ENCODE results near the gene ANAPC1.

ANAPC1 gene

DNA sequence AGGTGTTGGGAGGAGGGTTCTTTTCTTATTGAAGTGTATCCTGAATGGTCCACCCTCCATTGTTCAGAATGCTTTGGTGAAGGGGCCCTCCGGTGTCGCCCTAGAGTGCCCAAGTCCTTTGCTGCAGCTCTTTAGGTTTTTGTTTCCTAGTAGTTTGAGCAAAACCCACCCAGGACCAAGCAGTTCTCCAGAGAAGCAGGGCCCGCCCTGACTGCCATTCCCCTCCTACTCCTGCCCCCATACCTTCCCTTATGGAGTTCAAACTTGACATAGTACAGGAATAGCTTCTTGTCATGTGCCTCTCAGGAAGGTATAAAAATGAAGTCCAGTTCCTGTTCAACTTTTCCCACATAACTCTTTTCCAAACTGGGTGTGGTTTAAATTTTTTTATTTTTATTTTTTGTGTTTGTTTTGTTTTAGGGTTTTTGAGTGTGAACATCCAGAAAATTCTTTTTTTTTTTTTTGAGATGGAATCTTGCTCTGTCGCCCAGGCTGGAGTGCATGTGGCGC lies 20.0 kb upstream of the ANAPC1 start:
- Histone ChIP-seq H3K23ac (ENCODE audit: low read length in 2 of 2) (no peak overlapping the region), H2AK5ac (ENCODE audit: low read length, severe bottlenecking) (no peak overlapping the region), H3K4ac (ENCODE audit: low read depth in 1 of 2, low read length in 2 of 2) (no peak overlapping the region), H2BK120ac (ENCODE audit: low read depth, low read length) (no peak overlapping the region), H3K4me1 (ENCODE audit: control insufficient read depth, insufficient read depth, low read depth, low read length) (peaks cover 16% of the 10 kb centered on the region), H2BK15ac (ENCODE audit: low read depth, poor library complexity, severe bottlenecking) (no peak overlapping the region), H2BK12ac (ENCODE audit: low read length in 2 of 2) (no peak overlapping the region), H3K27me3 (ENCODE audit: control insufficient read depth in 1 of 2, insufficient read depth in 1 of 2, low read length in 2 of 2) (peaks cover 0 to 28% of the 10 kb centered on the region in 2 experiments), H3K9ac (ENCODE audit: low read length) (no peak overlapping the region), H3K18ac (ENCODE audit: low read depth in 1 of 2, low read length in 2 of 2) (no peak overlapping the region), H3K14ac (ENCODE audit: low read length in 2 of 2) (no peak overlapping the region), H3K4me2 (ENCODE audit: low read length, poor library complexity, severe bottlenecking) (no peak overlapping the region), H4K91ac (ENCODE audit: low read length) (no peak overlapping the region), H2AFZ (ENCODE audit: low read depth, low read length) (no peak overlapping the region), H3K9me3 (ENCODE audit: control insufficient read depth, low read length) (no peaks in the 10 kb centered on the region), H3K27ac (ENCODE audit: low read length, poor library complexity, severe bottlenecking) (no peak overlapping the region), H3K4me3 (ENCODE audit: insufficient read depth in 1 of 2, low read depth in 1 of 2, low read length in 2 of 2) (no peak overlapping the region), H3K36me3 (ENCODE audit: control insufficient read depth in 1 of 2, insufficient read depth in 2 of 2, low read depth in 1 of 2, low read length in 2 of 2) (no peaks in the 10 kb centered on the region), H4K8ac (ENCODE audit: low read length) (no peak overlapping the region), H3K79me1 (replicated peaks; ENCODE audit: low read length, poor library complexity, severe bottlenecking) (peaks cover 16% of the 10 kb centered on the region), H2BK5ac (ENCODE audit: low read depth, low read length, poor library complexity, severe bottlenecking) (no peak overlapping the region)
- WGBS = 99% methylated on average over 4 of the region's 5 CpGs
- DNase-seq = no peak

- no peak overlapping the region for H2AFZ ChIP-seq (ENCODE audit: low read depth, low read length)
- no peak overlapping the region for H3K14ac ChIP-seq (ENCODE audit: low read length in 2 of 2)
- H3K4me2 ChIP-seq (ENCODE audit: low read length, poor library complexity, severe bottlenecking) = no peak overlapping the region
- no peak overlapping the region for H4K91ac ChIP-seq (ENCODE audit: low read length)
- no peak overlapping the region for H3K9ac ChIP-seq (ENCODE audit: low read length)
- H2BK12ac ChIP-seq (ENCODE audit: low read length in 2 of 2) = no peak overlapping the region
- no peak overlapping the region for H2AK5ac ChIP-seq (ENCODE audit: low read length, severe bottlenecking)
- H4K8ac ChIP-seq (ENCODE audit: low read length) = no peak overlapping the region
- H3K27me3 ChIP-seq (ENCODE audit: control insufficient read depth in 1 of 2, insufficient read depth in 1 of 2, low read length in 2 of 2) = peaks cover 0 to 31% of the 10 kb centered on the region in 2 experiments
- peaks cover 16% of the 10 kb centered on the region for H3K4me1 ChIP-seq (ENCODE audit: control insufficient read depth, insufficient read depth, low read depth, low read length)
- no peak overlapping the region for H2BK5ac ChIP-seq (ENCODE audit: low read depth, low read length, poor library complexity, severe bottlenecking)
- no peak overlapping the region for H2BK120ac ChIP-seq (ENCODE audit: low read depth, low read length)
- no peak overlapping the region for H3K23ac ChIP-seq (ENCODE audit: low read length in 2 of 2)
- H3K18ac ChIP-seq (ENCODE audit: low read depth in 1 of 2, low read length in 2 of 2) = no peak overlapping the region
- no peak overlapping the region for H3K27ac ChIP-seq (ENCODE audit: low read length, poor library complexity, severe bottlenecking)
- H3K36me3 ChIP-seq (ENCODE audit: control insufficient read depth in 1 of 2, insufficient read depth in 2 of 2, low read depth in 1 of 2, low read length in 2 of 2) = no peaks in the 10 kb centered on the region
- no peak overlapping the region for H2BK15ac ChIP-seq (ENCODE audit: low read depth, poor library complexity, severe bottlenecking)
- H3K9me3 ChIP-seq (ENCODE audit: control insufficient read depth, low read length) = no peaks in the 10 kb centered on the region
- no peak overlapping the region for H3K4ac ChIP-seq (ENCODE audit: low read depth in 1 of 2, low read length in 2 of 2)
- H3K79me1 ChIP-seq (replicated peaks; ENCODE audit: low read length, poor library complexity, severe bottlenecking) = peaks cover 16% of the 10 kb centered on the region
- 72% methylated on average over 2 of the region's 3 CpGs for WGBS
- H3K4me3 ChIP-seq (ENCODE audit: insufficient read depth in 1 of 2, low read depth in 1 of 2, low read length in 2 of 2) = no peak overlapping the region
- DNase-seq = no peak
Observed at GRCh38 chr2:111903516-111903915, 19.5 kb upstream of the ANAPC1 start.

DNA sequence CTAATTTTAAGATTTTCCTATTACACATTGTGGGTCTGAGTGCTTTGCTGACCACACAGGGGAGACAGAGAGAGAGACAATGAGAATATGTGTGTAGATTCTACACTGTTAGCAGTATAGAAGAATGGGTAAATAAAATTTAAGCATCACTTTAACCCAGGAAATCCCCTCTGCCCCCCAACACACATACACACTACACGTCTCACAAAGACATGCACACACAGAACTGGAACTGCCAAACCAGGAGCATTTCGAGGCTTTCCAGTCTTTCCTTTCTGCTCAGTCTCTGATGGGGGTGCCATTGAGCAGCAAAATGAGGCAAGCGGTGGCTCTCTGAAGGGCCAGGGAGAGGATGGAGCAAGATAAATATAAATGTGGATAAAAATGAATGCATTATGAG lies 16.9 kb upstream of the ANAPC1 start:
- Histone ChIP-seq H3K36me3 (ENCODE audit: control insufficient read depth in 1 of 2, insufficient read depth in 2 of 2, low read depth in 1 of 2, low read length in 2 of 2) (no peaks in the 10 kb centered on the region), H2BK15ac (ENCODE audit: low read depth, poor library complexity, severe bottlenecking) (no peak overlapping the region), H4K91ac (ENCODE audit: low read length) (no peak overlapping the region), H2BK5ac (ENCODE audit: low read depth, low read length, poor library complexity, severe bottlenecking) (no peak overlapping the region), H2AK5ac (ENCODE audit: low read length, severe bottlenecking) (no peak overlapping the region), H3K27ac (ENCODE audit: low read length, poor library complexity, severe bottlenecking) (no peak overlapping the region), H2AFZ (ENCODE audit: low read depth, low read length) (no peak overlapping the region), H3K9me3 (ENCODE audit: control insufficient read depth, low read length) (no peaks in the 10 kb centered on the region), H3K4ac (ENCODE audit: low read depth in 1 of 2, low read length in 2 of 2) (no peak overlapping the region), H3K27me3 (ENCODE audit: control insufficient read depth in 1 of 2, insufficient read depth in 1 of 2, low read length in 2 of 2) (peaks cover 0 to 36% of the 10 kb centered on the region in 2 experiments), H3K9ac (ENCODE audit: low read length) (peak overlapping the region; percentile 29), H2BK120ac (ENCODE audit: low read depth, low read length) (no peak overlapping the region), H3K4me1 (ENCODE audit: control insufficient read depth, insufficient read depth, low read depth, low read length) (peaks cover 15% of the 10 kb centered on the region), H4K8ac (ENCODE audit: low read length) (no peak overlapping the region), H3K18ac (ENCODE audit: low read depth in 1 of 2, low read length in 2 of 2) (no peak overlapping the region), H3K14ac (ENCODE audit: low read length in 2 of 2) (no peak overlapping the region), H3K79me1 (replicated peaks; ENCODE audit: low read length, poor library complexity, severe bottlenecking) (peaks cover 14% of the 10 kb centered on the region), H2BK12ac (ENCODE audit: low read length in 2 of 2) (no peak overlapping the region), H3K4me2 (ENCODE audit: low read length, poor library complexity, severe bottlenecking) (peak overlapping the region; percentile 35), H3K23ac (ENCODE audit: low read length in 2 of 2) (no peak overlapping the region), H3K4me3 (ENCODE audit: insufficient read depth in 1 of 2, low read depth in 1 of 2, low read length in 2 of 2) (no peak overlapping the region)
- DNase-seq = peak; percentile 53
- WGBS = 24% methylated on average over 2 of the region's 3 CpGs

DNA sequence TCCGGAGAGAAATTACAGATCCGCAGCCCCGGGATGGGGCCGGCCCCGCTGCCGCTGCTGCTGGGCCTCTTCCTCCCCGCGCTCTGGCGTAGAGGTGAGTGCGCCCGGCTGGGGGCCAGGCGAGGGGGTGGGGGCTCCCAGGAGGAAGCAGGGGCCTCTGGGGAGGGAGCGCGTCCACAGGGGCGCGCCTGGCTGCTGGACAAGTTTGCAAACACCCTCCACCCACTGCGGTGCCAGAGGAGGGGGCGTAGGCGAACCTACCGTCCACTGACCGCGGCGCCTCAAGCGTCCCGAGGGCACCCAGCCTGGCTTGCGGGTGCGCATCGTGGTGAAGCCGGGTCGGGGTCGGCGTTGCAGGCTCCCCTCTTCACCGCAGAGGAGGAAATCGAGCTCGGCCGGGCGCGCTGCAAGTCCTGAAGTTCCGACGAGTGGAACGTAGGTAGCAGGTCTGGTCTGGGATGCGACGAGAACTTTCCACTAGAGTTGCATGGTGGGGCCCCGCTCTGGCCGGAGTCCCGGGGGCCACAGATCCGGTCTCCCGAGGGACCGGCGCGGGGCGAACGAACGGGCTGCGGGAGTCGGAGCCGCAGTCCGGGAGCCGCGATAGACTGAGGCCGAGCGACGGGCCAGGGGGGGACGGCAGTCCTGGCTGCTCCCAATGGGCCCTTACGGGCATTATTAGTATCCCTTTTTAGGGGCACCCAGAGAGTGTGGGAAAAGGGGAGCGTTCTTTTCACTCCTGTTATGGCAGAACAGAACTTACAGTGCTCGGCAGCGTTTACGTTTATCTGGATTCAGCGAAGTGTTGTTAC lies 14.9 kb upstream of the ANAPC1 start:
- H3K9me3 ChIP-seq (ENCODE audit: control insufficient read depth, low read length) = no peaks in the 10 kb centered on the region
- no peak overlapping the region for H2AK5ac ChIP-seq (ENCODE audit: low read length, severe bottlenecking)
- peak overlapping the region in 1 of 2 experiments; percentile 96 for H3K14ac ChIP-seq (ENCODE audit: low read length in 2 of 2)
- 1% methylated on average over 56 of the region's 70 CpGs for WGBS
- H3K9ac ChIP-seq (ENCODE audit: low read length) = peak overlapping the region; percentile 68
- H3K4me3 ChIP-seq (ENCODE audit: insufficient read depth in 1 of 2, low read depth in 1 of 2, low read length in 2 of 2) = peak overlapping the region; percentile 75
- peaks cover 0 to 42% of the 10 kb centered on the region in 2 experiments for H3K27me3 ChIP-seq (ENCODE audit: control insufficient read depth in 1 of 2, insufficient read depth in 1 of 2, low read length in 2 of 2)
- H3K36me3 ChIP-seq (ENCODE audit: control insufficient read depth in 1 of 2, insufficient read depth in 2 of 2, low read depth in 1 of 2, low read length in 2 of 2) = no peaks in the 10 kb centered on the region
- H2AFZ ChIP-seq (ENCODE audit: low read depth, low read length) = peak overlapping the region; percentile 85
- H2BK15ac ChIP-seq (ENCODE audit: low read depth, poor library complexity, severe bottlenecking) = peak overlapping the region; percentile 60
- DNase-seq = peak; percentile 41
- peak overlapping the region; percentile 8 for H4K8ac ChIP-seq (ENCODE audit: low read length)
- peak overlapping the region in 1 of 2 experiments; percentile 75 for H3K23ac ChIP-seq (ENCODE audit: low read length in 2 of 2)
- peaks cover 11% of the 10 kb centered on the region for H3K4me1 ChIP-seq (ENCODE audit: control insufficient read depth, insufficient read depth, low read depth, low read length)
- peaks cover 8% of the 10 kb centered on the region for H3K79me1 ChIP-seq (replicated peaks; ENCODE audit: low read length, poor library complexity, severe bottlenecking)
- no peak overlapping the region for H4K91ac ChIP-seq (ENCODE audit: low read length)
- H2BK12ac ChIP-seq (ENCODE audit: low read length in 2 of 2) = peak overlapping the region in 1 of 2 experiments; percentile 68
- peak overlapping the region; percentile 82 for H2BK5ac ChIP-seq (ENCODE audit: low read depth, low read length, poor library complexity, severe bottlenecking)
- peak overlapping the region; percentile 69 for H3K4me2 ChIP-seq (ENCODE audit: low read length, poor library complexity, severe bottlenecking)
- H3K18ac ChIP-seq (ENCODE audit: low read depth in 1 of 2, low read length in 2 of 2) = peak overlapping the region in 1 of 2 experiments; percentile 61
- H3K27ac ChIP-seq (ENCODE audit: low read length, poor library complexity, severe bottlenecking) = peak overlapping the region; percentile 46
- H3K4ac ChIP-seq (ENCODE audit: low read depth in 1 of 2, low read length in 2 of 2) = peak overlapping the region in 1 of 2 experiments; percentile 82
- H2BK120ac ChIP-seq (ENCODE audit: low read depth, low read length) = no peak overlapping the region

Data from mesenchymal stem cell (in vitro differentiated cells and primary cell).